ENCODE data around the gene NDUFAB1. TPM values are rescaled to one million over a fixed set of nuclear protein-coding genes. Genes with fewer than 3 reads are reported as not detected.

The NDUFAB1 gene
- total and polyA plus RNA-seq, 2 donors from 2014 or later: 66.6 to 374 TPM

DNA sequence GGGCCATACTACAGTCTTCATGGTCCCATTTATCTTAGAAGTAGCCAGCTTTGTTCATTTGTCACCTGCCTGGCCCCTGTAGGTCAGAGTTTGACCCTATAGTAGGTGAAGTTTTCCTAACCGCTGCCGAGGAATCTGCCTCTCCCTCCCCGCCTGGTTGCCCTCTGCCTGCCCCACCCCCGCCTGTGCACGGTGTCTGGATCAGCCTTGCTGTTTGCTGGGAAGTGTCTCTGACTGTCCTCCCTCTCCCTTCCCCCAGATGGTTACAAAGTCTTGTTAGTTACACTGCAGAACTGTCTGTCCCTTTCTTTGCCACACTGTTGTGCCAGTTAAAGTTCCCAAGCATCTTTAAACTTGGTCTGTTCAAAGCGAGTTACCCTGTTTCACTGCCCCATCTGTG lies 32.9 kb downstream of the NDUFAB1 start:
- Histone ChIP-seq H3K4me1 (ENCODE audit: control insufficient read depth in 2 of 3, insufficient read depth in 2 of 3, low read depth in 1 of 3, low read length in 3 of 3) (peaks cover 0 to 3% (median 3%) of the 10 kb centered on the region in 3 donors), H3K4me3 (ENCODE audit: low read length in 3 of 3) (no peak overlapping the region), H3K27me3 (ENCODE audit: control insufficient read depth, insufficient read depth, low read length) (no peaks in the 10 kb centered on the region), H3K9ac (ENCODE audit: low read length in 3 of 3) (no peak overlapping the region), H3K27ac (ENCODE audit: low read depth in 2 of 2, low read length in 2 of 2) (no peak overlapping the region), H3K9me3 (ENCODE audit: control insufficient read depth in 2 of 3, insufficient read depth in 1 of 3, low read length in 3 of 3) (no peaks in the 10 kb centered on the region), H3K36me3 (ENCODE audit: control insufficient read depth in 2 of 3, insufficient read depth in 3 of 3, low read length in 3 of 3) (peaks cover 13 to 65% (median 55%) of the 10 kb centered on the region in 3 donors)
- intact Hi-C loops (cut with DNase I): loop anchor here (10.0 kb wide), 1 partner anchor 62 kb away; no protein-coding TSS in a partner anchor
- FAIRE-seq: no peak
- no peak for DNase-seq
- TF ChIP-seq, protein P1, sequence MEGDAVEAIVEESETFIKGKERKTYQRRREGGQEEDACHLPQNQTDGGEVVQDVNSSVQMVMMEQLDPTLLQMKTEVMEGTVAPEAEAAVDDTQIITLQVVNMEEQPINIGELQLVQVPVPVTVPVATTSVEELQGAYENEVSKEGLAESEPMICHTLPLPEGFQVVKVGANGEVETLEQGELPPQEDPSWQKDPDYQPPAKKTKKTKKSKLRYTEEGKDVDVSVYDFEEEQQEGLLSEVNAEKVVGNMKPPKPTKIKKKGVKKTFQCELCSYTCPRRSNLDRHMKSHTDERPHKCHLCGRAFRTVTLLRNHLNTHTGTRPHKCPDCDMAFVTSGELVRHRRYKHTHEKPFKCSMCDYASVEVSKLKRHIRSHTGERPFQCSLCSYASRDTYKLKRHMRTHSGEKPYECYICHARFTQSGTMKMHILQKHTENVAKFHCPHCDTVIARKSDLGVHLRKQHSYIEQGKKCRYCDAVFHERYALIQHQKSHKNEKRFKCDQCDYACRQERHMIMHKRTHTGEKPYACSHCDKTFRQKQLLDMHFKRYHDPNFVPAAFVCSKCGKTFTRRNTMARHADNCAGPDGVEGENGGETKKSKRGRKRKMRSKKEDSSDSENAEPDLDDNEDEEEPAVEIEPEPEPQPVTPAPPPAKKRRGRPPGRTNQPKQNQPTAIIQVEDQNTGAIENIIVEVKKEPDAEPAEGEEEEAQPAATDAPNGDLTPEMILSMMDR (IDR thresholded peaks at IDR 0.05; ENCODE audit: borderline replicate concordance, extremely low read depth, insufficient read depth): no peak

DNA sequence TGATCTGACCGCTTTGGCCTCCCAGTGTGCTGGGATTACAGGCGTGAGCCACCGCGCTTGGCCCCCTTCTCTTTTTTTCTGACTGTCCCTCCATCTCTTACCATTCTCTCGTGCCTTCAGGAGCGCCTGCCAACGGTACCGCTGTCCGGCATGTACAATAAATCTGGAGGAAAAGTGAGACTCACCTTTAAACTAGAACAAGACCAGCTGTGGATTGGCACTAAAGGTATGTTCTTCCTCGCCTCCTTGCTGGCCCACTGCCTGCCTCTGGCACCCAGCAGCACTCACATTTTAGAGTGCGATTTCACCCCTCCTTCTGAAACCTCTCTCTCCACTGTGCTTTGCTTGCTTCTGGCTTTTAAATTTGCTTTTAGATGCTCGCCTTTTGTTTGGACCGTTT lies 33.6 kb downstream of the NDUFAB1 start:
- Histone ChIP-seq H3K9ac (ENCODE audit: low read length in 3 of 3) (no peak overlapping the region), H3K36me3 (ENCODE audit: control insufficient read depth in 2 of 3, insufficient read depth in 3 of 3, low read length in 3 of 3) (peaks cover 13 to 60% (median 52%) of the 10 kb centered on the region in 3 donors), H3K27ac (ENCODE audit: low read depth in 2 of 2, low read length in 2 of 2) (no peak overlapping the region), H3K4me1 (ENCODE audit: control insufficient read depth in 2 of 3, insufficient read depth in 2 of 3, low read depth in 1 of 3, low read length in 3 of 3) (peaks cover 0 to 3% (median 3%) of the 10 kb centered on the region in 3 donors), H3K9me3 (ENCODE audit: control insufficient read depth in 2 of 3, insufficient read depth in 1 of 3, low read length in 3 of 3) (no peaks in the 10 kb centered on the region), H3K4me3 (ENCODE audit: low read length in 3 of 3) (no peak overlapping the region), H3K27me3 (ENCODE audit: control insufficient read depth, insufficient read depth, low read length) (no peaks in the 10 kb centered on the region)
- FAIRE-seq (no peak), DNase-seq (no peak)
- intact Hi-C loops (cut with DNase I): loop anchor here (10.0 kb wide), 1 partner anchor 62 kb away; no protein-coding TSS in a partner anchor
- TF ChIP-seq, protein P1 (IDR thresholded peaks at IDR 0.05; ENCODE audit: borderline replicate concordance, extremely low read depth, insufficient read depth): no peak

DNA sequence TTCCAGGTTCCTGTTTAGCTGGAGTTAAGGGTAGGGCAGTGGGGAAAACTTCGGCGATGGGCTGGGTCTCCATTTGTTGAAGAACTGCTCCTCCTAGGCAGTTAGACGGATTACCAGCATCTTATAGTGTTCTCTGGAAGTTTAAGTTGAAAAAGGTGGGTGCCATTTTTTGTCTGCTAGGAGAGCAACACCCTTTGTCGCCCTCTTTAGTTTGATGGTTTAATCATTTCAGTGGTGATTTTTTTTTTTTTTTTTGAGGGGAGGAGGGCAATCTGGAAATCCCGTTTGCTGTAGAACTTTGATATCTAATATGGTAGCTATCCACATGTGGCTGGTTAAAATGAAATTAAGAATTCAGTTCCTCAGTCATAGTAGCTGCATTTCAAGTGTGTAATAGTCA lies 34.5 kb downstream of the NDUFAB1 start:
- Histone ChIP-seq H3K4me3 (ENCODE audit: low read length in 3 of 3) (no peak overlapping the region), H3K27ac (ENCODE audit: low read depth in 2 of 2, low read length in 2 of 2) (no peak overlapping the region), H3K9ac (ENCODE audit: low read length in 3 of 3) (no peak overlapping the region), H3K27me3 (ENCODE audit: control insufficient read depth, insufficient read depth, low read length) (no peaks in the 10 kb centered on the region), H3K36me3 (ENCODE audit: control insufficient read depth in 2 of 3, insufficient read depth in 3 of 3, low read length in 3 of 3) (peaks cover 11 to 51% (median 45%) of the 10 kb centered on the region in 3 donors), H3K4me1 (ENCODE audit: control insufficient read depth in 2 of 3, insufficient read depth in 2 of 3, low read depth in 1 of 3, low read length in 3 of 3) (peaks cover 0 to 6% (median 3%) of the 10 kb centered on the region in 3 donors), H3K9me3 (ENCODE audit: control insufficient read depth in 2 of 3, insufficient read depth in 1 of 3, low read length in 3 of 3) (no peaks in the 10 kb centered on the region)
- TF ChIP-seq, protein P1 (IDR thresholded peaks at IDR 0.05; ENCODE audit: borderline replicate concordance, extremely low read depth, insufficient read depth): no peak
- no peak for FAIRE-seq
- no peak for DNase-seq
- intact Hi-C loops (cut with DNase I): loop anchor here (10.0 kb wide), 1 partner anchor 63 kb away; no protein-coding TSS in a partner anchor

Data from kidney (tissue), 14 donors.